PC-3 (cell line): ENCODE measurements around the gene CDK15.

ENCODE experiments used
- CTCF ChIP-seq: fragments of 300-600 bp; sonication (generic); conservative IDR thresholded peaks from 2 replicates; pipeline ENCODE4 v1.5.1; 2017; ENCODE audit warnings: antibody characterized with exemption, low read depth, mild to moderate bottlenecking, low read length
- EZH2 ChIP-seq: fragments of 300-600 bp; sonication (generic); IDR thresholded peaks from one replicate; pipeline ENCODE4 v1.6.1; 2017; ENCODE audit warnings: antibody characterized with exemption, mild to moderate bottlenecking, low read length; ENCODE audit not compliant: unreplicated experiment
- EZH2phosphoT487 ChIP-seq: fragments of 300-600 bp; sonication (generic); IDR thresholded peaks from 2 replicates; pipeline ENCODE4 v1.6.1; 2018; ENCODE audit warnings: mild to moderate bottlenecking, antibody characterized with exemption, low read length, borderline replicate concordance

- TF ChIP-seq CTCF (no peak), EZH2 (no peak), EZH2phosphoT487 (no peak)
Observed at GRCh38 chr2:201883606-201884369, 77.5 kb downstream of the CDK15 start.
